HG03342 (cell line): Measurements from ENCODE around the gene EYA3.

Source experiments
- ATAC-seq: cut with Tn5 transposase; IDR thresholded peaks from one replicate; pipeline ENCODE4 v1.9.1; 2021; ENCODE audit warnings: mild to moderate bottlenecking, moderate library complexity; ENCODE audit not compliant: unreplicated experiment

Gene EYA3

GRCh38 chr1:27973771-27974416 lies 114.5 kb downstream of the EYA3 start:
- no peak for ATAC-seq

GRCh38 chr1:27972141-27972540 lies 116.3 kb downstream of the EYA3 start:
- ATAC-seq = no peak

- ATAC-seq = no peak
Measured at GRCh38 chr1:27971674-27972073, 116.7 kb downstream of the EYA3 start.

GRCh38 chr1:27970401-27970800 lies 118.0 kb downstream of the EYA3 start:
- ATAC-seq = no peak

- no peak for ATAC-seq
Measured at GRCh38 chr1:27968692-27969091, 119.7 kb downstream of the EYA3 start.

GRCh38 chr1:27967884-27968466 lies 120.4 kb downstream of the EYA3 start:
- no peak for ATAC-seq

- no peak for ATAC-seq
Measured at GRCh38 chr1:27967106-27967883, 121.1 kb downstream of the EYA3 start.

- ATAC-seq = no peak
Measured at GRCh38 chr1:27966402-27967105, 121.9 kb downstream of the EYA3 start.

GRCh38 chr1:27963393-27963792 lies 125.0 kb downstream of the EYA3 start:
- ATAC-seq = no peak

- ATAC-seq = no peak
Measured at GRCh38 chr1:27961646-27962221, 126.7 kb downstream of the EYA3 start.

- no peak for ATAC-seq
Measured at GRCh38 chr1:27960762-27961645, 127.4 kb downstream of the EYA3 start.

GRCh38 chr1:27959792-27960603 lies 128.4 kb downstream of the EYA3 start, which contains the start of gene XKR8:
Gene XKR8 (plus strand): TSS chr1:27959973. CDS start chr1:27960070, 97 bp downstream.
- peak; percentile 75 for ATAC-seq

- ATAC-seq = no peak
Measured at GRCh38 chr1:27958513-27958912, 129.9 kb downstream of the EYA3 start.

- ATAC-seq = no peak
Measured at GRCh38 chr1:27957655-27958054, 130.8 kb downstream of the EYA3 start.

GRCh38 chr1:27956761-27957160 lies 131.6 kb downstream of the EYA3 start:
- ATAC-seq = no peak

GRCh38 chr1:27955076-27955475 lies 133.3 kb downstream of the EYA3 start:
- no peak for ATAC-seq

- no peak for ATAC-seq
Measured at GRCh38 chr1:27954186-27954585, 134.2 kb downstream of the EYA3 start.

GRCh38 chr1:27952147-27952546 lies 136.3 kb downstream of the EYA3 start:
- no peak for ATAC-seq

GRCh38 chr1:27951396-27951795 lies 137.0 kb downstream of the EYA3 start:
- no peak for ATAC-seq
